ENCODE data around the gene ATXN2.
"Not testable (repeated sequence)": the region's sequence is repeated elsewhere in the genome, so short reads cannot be mapped to it uniquely, and the experiment has no call there.

ATXN2 gene

DNA sequence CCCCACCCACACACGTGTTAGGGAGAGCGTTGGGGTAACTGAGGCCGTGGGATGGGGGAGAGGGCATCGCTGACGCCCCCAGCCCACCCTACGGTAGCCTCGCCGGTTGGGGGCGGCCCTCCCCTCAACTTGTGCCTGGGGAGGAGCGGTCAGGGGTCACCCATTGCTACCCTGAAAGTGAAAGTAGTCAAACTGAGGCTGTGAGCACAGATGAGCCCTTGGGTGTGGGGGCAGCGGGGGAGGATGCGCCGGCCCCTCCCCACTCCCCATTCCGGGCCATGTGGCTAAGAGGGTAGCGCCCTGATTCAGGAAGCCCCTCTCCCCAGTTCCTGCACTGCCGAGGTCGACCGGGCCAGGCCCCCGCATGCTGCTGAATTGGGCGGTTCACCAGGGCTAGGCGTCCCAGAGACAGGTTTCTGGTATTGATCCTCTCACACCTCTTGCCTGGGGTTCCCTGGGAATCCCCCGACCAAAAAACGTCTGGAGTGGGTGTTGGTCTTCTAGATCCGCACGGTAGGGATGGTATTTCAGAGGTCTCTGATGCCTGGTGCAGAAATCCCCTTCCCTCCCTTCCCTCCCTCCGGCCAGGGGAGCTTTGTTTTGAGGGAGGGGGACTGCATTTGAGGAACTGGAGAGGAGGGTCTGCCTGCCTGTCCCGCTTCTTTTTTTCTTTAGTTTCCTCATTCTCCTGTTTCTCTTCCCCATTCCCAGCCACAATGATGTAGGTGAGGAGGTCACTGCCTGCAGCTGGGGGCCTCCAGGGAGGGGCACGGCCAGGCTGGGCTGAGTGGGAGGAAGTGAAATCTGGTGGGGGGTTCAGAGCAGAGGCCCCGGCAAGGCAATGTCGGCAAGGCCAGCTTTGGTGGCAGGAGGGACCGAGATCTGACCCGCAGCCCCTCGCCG lies 192.4 kb downstream of the ATXN2 start:
- peak in 23 of 58 donors; percentile 16 to 69 (median 30) for DNase-seq

DNA sequence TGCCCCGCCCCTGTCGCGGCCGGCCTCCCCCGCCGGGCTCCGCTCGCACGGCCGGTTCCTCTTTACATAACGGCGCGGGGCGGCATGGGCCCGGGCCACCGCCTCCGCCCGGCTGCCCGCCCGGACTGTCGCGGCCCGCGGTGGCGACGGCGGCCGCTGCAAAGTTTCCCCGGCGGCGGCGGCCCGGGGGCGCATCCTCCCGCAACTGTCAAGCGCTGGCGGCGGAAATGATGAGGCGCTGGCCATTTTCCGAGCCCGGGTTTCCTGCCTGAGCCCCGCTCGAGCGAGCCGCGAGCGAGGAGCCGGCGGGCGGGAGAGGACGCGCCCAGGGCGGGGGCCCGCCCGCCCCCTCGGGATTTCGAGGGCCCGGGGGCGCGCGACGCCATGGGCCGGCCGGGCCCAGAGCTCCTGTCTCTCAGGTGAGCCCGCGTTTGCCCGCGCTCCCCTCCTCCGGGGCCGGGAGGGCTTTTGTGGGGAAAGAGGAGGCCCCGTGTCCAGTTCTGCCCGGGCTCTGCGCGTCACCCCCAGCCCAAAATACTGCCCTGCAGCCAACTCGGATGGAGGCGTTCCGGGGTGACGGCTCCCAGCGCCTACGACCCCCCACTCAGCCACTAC lies 193.1 kb downstream of the ATXN2 start, which contains the start of gene SH2B3:
SH2B3 (plus strand) TSS at position 65 of the 615 bp plus-strand sequence. CDS start 12,223 bp downstream, outside the sequence.
- DNase-seq = peak in 1 of 58 donors; percentile 69

DNA sequence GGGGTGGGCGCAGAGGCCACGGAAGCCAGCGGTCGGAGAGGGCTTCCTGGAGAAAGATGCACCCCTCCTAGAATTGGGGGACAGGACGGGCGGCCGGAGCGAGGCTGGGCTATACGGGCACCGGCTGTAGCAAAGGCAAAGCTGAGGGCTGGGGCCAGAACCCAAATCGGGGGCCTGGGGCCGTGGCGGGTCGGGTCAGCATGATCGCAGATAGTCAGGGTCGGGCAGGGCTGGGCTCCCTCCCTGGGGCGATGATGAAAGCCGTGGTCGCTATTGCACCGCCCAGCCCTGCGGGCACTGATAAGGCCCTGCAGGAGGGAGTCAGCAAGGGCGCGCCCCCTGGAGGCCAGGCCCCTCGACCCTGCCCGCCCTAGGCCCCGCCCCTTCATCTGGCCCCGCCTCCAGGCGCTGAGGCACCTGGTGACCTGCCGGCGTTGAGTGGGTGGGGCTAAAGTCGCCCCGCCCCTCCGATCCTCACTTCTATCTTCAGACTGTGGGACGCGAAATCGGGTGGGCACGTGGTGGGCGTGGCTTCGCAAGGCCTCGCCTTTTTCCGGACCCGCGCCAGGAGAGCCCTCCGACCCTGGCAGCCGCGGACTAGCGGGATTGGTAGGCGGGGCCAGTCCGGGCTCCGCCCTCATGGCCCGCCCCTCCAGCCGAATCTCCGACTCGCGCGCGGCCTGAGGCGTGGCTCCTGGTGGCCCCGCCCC lies 193.8 kb downstream of the ATXN2 start:
- peak in 57 of 58 donors; percentile 36 to 98 (median 88) for DNase-seq

DNA sequence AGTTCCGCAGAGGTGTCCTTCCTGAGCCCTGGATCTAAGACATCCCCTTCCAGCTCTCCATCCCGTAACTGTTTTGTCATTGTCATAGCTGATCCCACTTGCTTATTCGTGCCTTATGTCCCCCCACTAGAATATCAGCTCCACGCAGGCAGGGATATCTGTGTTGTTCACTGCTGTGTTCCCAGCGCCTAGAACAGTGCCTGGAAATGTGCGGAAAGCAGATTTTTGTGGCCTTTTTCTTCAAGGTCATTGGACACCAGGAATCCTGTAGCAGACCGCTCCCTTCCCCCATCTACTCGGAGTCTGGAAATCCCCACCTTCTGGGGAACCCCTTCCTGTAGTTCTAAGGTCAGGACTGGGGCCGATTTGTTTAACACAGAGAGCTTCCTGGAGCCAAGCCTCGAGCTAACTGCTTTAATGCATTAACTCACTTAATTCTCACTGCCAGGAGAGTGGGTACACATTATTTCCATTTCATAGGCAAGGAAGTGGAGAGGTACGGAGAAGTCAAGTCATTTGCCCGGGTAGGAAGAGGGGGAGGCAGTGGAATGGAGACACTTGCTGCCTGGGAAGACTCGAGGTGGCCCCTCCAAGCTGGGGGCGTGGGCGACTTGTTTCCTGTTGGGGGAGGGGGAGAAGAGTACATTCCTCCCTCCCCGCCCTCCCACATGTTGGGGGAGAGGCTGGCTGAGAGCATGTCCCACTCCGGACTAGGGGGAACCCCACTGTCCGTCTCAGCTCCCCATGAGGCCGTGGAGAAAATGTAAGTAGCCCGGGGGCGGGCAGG lies 194.6 kb downstream of the ATXN2 start:
- DNase-seq = peak in 1 of 58 donors; percentile 63

DNA sequence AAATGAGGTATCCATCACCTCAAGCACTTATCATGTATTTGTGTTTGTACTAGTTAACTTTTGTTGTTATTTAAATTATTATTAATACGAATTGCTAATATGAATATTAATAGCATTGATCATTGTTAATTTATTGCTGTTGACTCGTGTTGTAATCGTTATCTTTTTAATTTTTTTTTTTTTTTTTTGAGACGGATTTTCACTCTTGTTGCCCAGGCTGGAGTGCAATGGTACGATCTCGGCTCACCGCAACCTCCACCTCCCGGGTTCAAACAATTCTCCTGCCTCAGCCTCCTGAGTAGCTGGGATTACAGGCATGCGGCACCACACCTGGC lies 196.7 kb downstream of the ATXN2 start:
- not testable (repeated sequence) for DNase-seq

All from anterior cingulate cortex (tissue), 58 donors.